Upper lobe of left lung (tissue), 4 donors: Measurements from ENCODE around the gene CACNA1D.

Experiments
- EP300 ChIP-seq, 4 donors: sonication (generic); formaldehyde crosslinking; IDR thresholded peaks; one replicate each; pipeline ENCODE4 v1.5.1; 2017; ENCODE audit warnings: antibody characterized with exemption in 4 of 4, control low read depth in 2 of 4
- POLR2A ChIP-seq, 4 donors: fragments of 450-650 bp; IDR thresholded peaks; one replicate each; pipeline ENCODE4 v1.5.1; 2016 to 2017; ENCODE audit warnings: antibody characterized with exemption in 4 of 4, mild to moderate bottlenecking in 2 of 4
- POLR2AphosphoS5 ChIP-seq, 2 donors: sonication (generic); formaldehyde crosslinking; IDR thresholded peaks; one replicate each; pipeline ENCODE4 v1.5.1; 2017; ENCODE audit warnings: antibody characterized with exemption in 2 of 2
- TF ChIP-seq, protein P1 (sequence below), 6 experiments: fragments of 450-650 bp in 4 of 6; fragments of 200-600 bp in 2 of 6; sonication (generic) in 2 of 6; IDR thresholded peaks; one replicate each; pipeline ENCODE4 v1.5.1; 2016 to 2019; ENCODE audit warnings: antibody characterized with exemption in 6 of 6

DNA sequence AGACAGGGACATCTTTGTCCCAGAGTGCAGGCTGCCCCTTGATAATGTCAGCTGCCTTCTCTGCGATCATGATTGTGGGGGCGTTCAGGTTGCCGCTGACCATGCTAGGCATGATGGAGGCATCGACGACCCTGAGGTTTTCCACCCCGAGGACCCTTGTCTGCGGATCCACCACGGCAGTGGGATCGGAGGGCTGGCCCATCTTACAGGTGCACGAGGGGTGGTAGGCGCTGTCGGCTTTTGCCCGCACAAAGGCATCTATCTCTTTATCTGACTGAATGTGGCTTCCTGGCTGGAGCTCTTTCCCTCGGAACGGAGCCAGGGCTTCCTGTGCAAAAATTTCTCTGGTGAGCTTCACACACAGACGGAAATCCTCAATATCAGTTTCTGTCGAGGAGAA, 323.4 kb downstream of the CACNA1D start:
- TF ChIP-seq EP300 (IDR thresholded peaks at IDR 0.05): no peak
- TF ChIP-seq, protein P1, sequence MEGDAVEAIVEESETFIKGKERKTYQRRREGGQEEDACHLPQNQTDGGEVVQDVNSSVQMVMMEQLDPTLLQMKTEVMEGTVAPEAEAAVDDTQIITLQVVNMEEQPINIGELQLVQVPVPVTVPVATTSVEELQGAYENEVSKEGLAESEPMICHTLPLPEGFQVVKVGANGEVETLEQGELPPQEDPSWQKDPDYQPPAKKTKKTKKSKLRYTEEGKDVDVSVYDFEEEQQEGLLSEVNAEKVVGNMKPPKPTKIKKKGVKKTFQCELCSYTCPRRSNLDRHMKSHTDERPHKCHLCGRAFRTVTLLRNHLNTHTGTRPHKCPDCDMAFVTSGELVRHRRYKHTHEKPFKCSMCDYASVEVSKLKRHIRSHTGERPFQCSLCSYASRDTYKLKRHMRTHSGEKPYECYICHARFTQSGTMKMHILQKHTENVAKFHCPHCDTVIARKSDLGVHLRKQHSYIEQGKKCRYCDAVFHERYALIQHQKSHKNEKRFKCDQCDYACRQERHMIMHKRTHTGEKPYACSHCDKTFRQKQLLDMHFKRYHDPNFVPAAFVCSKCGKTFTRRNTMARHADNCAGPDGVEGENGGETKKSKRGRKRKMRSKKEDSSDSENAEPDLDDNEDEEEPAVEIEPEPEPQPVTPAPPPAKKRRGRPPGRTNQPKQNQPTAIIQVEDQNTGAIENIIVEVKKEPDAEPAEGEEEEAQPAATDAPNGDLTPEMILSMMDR (IDR thresholded peaks at IDR 0.05): no peak
- TF ChIP-seq POLR2AphosphoS5 (IDR thresholded peaks at IDR 0.05): no peak
- TF ChIP-seq POLR2A (IDR thresholded peaks at IDR 0.05): no peak
